Lower leg skin (tissue), 3 donors: ENCODE measurements around the gene DNASE1L3.

ENCODE experiments used
- CTCF ChIP-seq, 3 donors: fragments of 450-650 bp; IDR thresholded peaks; one replicate each; pipeline ENCODE4 v1.5.1; 2016; ENCODE audit warnings: antibody characterized with exemption in 3 of 3, mild to moderate bottlenecking in 3 of 3, moderate library complexity in 2 of 3
- POLR2A ChIP-seq, 2 donors: fragments of 450-650 bp; IDR thresholded peaks; one replicate each; pipeline ENCODE4 v1.6.1; 2016 to 2017; ENCODE audit warnings: antibody characterized with exemption in 2 of 2, mild to moderate bottlenecking in 1 of 2, moderate library complexity in 1 of 2

- TF ChIP-seq CTCF (IDR thresholded peaks at IDR 0.05) = no peak
- TF ChIP-seq POLR2A (IDR thresholded peaks at IDR 0.05) = no peak
These were observed 62.7 kb downstream of the DNASE1L3 start for GRCh38 chr3:58148049-58148448.
